CD4-positive, alpha-beta T cell treated with Interleukin-2 at 100 ng/mL for 4 hours (primary cell): ENCODE measurements around the gene CRTAP.
A peak's percentile ranks its signal among the peaks of the same experiment; 100 is the strongest.
"Not testable (repeated sequence)": the region's sequence is repeated elsewhere in the genome, so short reads cannot be mapped to it uniquely, and the experiment has no call there.

ENCODE experiments used
- DNase-seq: peaks from one replicate; pipeline ENCODE4 v3.0.0-alpha.2; 2020; ENCODE audit warnings: low spot score

CRTAP gene

DNA sequence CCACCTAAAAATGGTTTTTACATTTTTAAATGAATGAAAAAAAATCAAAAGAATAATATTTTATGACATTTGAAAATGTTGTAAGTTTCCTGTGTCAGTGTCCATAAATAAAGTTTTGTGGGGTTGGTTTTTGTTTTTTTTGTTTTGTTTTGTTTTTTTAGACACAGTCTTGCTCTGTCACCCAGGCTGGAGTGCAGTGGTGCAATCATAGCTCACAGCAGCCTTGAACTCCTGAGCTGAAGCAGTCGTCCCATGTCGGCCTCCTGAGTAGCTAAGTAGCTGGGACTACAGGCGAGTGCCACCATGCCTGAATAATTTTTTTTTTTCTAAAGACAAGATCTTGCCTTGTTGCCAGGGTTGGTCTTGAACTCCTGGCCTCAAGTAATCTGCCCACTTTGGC lies 14.1 kb upstream of the CRTAP start:
- no peak for DNase-seq

DNA sequence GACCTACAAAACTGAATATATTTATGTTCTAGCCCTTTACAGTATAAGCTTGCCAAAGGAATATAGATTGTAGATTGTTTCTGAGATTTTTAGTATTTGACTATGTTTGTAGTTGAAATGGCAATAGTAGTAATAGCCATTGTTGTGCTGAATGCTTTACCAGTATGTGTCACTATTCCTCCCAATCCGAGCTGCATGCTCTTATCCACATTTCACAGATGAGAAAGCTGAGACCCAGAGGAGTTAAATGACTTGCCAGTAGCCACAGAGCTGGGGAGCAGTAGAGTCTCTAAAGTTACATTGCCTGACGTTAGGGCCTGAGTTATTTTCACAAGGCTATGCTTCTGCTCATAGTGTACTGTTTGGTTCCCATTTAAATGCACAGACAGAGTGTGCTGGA lies 13.6 kb upstream of the CRTAP start:
- DNase-seq = no peak

DNA sequence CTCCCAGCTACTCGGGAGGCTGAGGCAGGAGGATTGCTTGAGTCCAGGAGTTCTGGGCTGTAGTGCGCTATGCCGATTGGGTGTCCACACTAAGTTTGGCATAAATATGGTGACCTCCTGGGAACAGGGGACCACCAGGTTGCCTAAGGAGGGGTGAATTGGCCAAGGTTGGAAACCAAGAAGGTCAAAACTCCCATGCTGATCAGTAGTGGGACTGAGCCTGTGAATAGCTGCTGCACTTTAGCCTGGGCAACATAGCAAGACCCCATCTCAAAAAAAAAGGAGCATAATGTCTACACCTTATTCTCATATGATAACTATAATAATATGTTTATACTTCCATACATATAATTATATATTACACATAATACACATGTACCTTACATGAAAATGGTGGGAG lies 10.8 kb upstream of the CRTAP start:
- no peak for DNase-seq

DNA sequence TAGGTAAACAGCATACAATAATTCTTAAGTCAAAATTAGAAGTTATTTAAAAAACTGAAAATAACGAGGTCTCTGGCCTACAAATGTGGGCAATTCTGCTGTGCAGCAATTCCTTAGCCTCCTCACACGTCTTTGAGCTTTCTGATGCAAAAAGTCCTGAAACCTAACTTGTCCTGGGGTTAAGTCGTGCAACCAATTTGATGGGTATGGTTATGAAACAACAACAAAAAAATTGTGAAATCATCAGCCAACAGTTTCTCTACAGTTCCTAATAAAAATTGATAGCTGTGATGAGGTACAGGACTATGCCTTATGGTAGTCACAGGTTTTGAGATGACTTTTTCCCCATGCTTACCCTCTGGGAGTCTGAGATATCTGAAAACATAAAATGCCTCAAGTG lies 10.3 kb upstream of the CRTAP start:
- no peak for DNase-seq

DNA sequence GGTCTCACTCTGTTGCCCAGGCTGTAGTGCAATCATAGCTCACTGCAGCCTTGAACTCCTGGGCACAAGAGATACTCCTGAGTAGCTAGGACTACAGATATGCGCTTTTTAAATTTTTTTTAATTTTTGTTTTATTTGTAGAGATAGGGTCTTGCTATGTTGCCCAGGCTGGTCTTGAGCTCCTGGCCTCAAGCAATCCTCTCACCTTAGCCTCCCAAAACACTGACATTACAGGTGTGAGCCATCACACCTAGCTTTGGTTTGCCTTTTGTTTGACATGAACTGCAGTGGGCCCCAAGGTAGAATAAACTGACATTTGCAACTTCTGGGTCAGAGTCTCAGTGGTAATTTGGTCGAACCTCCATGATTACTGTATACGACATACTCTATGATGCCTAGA lies 9.0 kb upstream of the CRTAP start:
- DNase-seq = no peak

DNA sequence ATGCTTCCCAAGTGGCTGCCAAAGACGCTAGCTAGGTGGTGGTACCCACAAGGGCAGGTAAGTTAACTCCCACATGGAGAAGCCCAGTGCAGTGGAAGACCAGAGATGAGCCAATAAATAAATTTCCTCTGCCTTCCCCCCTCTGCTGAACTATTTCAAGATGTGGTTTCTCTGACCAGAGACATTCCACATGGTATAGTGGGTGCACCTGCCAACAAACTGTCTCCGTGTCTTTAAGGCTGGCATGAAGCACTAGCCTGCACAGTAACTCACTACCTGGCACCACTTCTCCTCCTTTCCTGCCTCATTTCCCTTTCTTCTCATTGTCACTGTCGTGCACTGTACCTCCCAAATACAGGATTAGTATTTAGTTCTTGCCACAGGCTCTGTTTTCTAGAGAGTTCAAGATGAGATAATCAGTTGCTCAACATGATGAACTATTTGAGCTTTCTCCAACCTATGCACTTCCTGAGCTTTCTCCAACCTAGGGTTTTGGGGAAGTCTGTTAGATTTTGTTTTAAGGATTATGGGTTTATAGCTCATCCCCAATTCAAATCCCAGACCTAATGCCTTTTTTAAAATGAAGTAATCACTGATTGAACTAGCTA lies 8.4 kb upstream of the CRTAP start:
- DNase-seq = no peak

DNA sequence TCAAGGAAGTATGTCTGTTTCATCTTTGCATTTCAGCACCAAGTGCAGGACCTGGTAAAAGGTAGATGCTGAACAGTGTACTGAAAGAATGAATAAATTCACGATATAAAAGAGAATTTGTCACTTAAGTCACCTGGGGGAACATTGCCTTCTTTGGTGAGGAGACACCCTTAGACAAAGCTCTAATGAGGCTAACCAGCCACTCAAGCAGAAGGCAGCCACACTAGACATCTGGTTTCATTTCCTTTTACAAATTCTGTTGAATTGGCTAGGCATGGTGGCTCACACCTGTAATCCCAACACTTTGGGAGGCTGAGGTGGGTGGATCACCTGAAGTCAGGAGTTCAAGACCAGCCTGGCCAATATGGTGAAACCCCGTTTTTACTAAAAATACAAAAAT lies 7.0 kb upstream of the CRTAP start:
- DNase-seq = not testable (repeated sequence)

DNA sequence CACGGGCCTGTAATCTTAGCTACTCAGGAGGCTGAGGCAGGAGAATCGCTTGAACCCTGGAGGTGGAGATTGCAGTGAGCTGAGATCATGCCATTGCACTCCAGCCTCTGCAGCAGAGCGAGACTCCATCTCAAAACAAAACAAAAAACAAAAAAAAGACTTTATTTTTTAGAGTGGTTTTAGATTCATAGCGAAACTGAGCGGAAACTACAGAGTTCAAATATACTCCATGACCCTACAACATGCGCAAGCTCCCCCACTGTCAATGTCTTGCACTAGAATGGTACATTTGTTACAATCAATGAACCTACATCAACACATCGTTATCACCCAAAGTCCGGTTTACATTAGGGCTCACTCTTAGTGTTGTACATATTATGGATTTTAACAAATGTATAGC lies 2.2 kb upstream of the CRTAP start:
- DNase-seq = no peak

DNA sequence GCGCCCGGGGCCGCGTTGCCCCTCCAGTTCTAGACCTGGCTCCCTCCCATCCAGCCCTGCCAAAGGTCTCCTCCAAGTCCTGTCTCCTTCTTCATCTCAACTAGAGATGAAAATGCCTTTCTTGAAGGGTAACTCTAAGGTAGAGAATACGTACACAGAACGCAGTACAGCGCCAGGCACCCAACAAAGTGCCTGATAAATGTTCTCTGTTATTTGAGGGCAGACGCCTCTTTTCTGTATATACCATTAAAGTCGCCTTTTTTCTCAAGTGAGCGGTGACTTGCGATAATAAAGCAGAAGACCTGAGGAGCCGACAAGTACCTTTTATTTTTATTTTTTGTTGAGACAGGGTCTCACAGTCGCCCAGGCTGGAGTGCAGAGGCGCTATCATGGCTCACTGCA lies 809 bp downstream of the CRTAP start:
- no peak for DNase-seq

DNA sequence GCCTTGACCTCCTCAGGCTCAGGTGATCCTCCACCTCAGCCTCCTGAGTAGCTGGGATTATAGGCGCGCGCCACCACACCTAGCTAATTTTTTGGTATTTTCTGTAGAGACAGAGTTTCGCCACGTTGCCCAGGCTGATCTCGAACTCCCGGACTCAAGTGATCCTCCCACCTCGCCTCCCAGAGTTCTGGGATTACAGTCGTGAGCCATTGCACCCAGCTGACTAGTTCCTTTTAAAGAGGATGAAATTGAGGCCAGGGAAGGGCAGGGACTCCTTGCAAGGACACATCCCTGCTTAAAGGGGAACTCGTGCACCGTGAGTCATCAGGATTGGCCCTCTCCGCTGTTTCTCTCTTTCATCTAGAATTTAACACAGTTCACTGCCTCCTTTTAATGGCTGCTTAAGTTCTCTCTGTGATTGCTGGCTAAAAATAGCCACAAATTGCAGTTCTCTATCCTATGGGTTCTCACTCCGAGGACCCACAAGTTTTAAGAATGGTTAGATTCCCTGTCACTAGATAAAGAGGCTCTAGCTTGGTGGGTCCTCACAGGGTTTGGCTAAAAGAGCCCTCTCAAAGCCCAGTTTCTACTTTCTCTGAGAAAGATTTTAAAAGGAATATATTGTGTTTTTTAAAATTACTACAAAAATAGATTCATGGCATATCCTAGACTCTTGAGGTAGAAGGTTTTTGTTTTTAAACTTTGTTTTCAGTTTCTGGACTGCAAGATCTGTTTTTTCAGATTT lies 1.4 kb downstream of the CRTAP start:
- no peak for DNase-seq

DNA sequence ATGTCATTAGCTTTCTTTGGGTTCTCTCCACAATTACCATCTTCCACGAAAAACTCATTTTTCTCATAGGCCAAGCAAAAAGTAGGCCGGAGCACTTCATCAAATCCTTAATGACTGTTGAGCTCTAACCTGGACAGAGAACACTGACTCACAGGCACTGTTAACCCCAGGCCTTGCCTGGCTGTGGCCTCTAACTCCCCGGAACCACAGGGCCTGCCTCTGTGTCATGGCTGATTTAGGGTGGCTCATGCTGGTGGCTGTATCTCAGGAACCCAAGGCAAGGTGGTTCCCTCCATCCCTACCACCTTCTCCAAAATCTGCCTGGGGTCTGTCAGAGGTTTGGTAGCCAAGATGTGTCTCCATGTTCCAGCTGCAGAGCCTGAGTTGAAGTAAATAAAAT lies 3.6 kb downstream of the CRTAP start:
- no peak for DNase-seq

DNA sequence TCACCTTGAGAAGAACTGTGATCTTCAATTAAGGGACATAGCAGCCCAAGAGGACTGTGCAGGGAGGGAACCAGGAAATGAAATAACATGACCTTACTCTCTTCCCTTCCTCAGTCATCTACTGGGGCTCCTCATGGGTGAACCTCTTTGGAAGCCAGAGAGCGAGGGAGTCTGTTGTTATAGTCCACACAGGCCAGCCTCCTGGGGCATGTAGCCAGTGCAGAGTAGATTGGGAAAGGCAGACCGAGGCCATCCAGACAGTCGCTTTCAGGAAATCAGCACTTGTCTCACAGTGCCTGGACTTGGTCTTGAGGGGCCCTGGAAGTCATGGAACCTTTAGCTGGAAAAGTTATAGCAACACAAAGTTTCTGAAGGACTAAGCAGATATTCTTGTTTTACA lies 6.1 kb downstream of the CRTAP start:
- DNase-seq = no peak

DNA sequence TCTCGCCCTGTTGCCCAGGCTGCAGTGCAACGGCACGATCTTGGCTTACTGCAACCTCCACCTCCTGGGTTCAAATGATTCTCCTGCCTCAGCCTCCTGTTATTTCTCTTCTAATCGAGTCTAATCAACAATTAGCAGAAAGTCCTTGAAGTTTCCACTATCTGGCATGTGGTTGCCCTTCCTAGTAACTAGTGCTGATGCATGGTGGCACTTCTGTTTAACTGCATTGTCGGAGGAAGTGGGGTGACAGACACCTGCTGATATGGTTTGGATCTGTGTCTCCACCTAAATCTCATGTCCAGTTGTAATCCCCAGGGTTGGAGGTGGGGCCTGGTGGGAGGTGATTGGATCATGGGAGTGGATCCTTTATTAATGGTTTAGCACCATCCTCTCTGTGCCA lies 9.2 kb downstream of the CRTAP start:
- no peak for DNase-seq

DNA sequence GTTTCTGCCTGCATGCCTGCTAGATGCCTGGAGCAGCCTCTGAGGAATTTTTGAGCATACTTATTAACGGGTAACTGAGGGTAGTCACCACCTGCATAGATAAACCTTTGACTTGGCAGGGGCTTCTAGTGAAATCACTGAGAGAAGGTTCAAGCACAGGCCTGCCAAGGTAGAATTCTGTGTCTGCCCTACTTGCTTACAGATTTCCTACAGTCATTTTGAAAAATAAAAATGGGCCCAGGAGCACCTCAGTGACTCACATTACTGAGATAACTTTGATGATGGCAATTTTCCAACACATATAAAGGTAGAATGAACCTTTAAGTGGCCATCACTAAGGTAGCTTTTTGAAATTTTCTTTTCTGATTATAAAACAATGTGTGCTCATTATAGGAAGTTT lies 10.8 kb downstream of the CRTAP start:
- DNase-seq = no peak

DNA sequence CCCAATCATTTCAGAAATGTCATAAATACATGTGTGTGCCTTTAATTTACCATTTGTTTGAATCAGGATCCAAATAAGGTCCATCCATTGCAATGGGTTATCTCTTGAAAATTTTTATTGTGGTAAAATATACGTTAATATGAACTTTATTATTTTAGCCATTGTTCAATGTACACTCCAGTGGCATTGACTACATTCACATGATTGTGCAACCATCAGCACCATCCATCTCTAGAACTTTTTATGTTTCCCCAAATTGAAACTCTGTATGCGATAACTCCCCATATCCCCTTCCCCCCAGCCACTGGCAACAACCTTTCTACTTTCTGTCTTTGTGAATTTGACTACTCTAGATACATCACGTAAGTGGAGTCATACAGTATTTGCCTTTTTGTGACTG lies 12.0 kb downstream of the CRTAP start:
- no peak for DNase-seq

DNA sequence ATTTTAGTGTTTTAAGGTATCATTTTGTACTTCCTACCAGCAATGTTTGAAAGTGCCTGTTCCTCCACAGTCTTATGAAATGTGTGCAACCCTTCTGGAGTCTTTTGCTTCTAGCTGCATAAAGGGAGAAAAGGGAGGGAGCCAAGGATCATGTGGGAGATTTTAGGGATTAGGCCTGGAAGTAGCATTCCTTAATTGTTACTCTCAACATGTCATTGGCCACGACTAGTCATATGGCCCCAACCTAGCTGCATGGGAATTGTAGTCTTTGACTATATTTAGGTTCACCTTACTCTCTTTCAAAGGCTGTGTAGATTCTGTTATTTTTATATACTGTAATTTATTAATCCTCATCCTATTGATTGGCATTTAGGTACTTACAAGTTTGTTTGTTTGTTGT lies 14.9 kb downstream of the CRTAP start:
- no peak for DNase-seq

DNA sequence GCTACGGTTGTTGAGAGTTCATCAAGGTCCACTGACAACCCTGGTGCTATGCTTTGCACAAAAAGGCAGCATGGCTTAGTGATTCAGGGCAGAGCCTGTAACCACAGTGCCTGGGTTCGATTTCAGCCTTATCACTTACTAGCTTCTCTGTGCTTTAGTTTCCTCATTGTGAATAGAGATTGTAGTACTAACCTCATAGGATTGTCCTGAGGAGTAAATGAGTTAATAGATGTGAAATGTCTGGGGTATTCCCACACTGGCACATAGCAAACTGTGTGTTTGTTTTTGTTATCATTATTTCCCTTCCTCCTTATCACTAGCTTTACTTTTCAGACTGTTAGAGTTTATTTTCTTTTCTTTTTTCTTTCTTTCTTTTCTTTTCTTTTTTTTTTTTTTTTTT lies 16.3 kb downstream of the CRTAP start:
- DNase-seq = no peak

DNA sequence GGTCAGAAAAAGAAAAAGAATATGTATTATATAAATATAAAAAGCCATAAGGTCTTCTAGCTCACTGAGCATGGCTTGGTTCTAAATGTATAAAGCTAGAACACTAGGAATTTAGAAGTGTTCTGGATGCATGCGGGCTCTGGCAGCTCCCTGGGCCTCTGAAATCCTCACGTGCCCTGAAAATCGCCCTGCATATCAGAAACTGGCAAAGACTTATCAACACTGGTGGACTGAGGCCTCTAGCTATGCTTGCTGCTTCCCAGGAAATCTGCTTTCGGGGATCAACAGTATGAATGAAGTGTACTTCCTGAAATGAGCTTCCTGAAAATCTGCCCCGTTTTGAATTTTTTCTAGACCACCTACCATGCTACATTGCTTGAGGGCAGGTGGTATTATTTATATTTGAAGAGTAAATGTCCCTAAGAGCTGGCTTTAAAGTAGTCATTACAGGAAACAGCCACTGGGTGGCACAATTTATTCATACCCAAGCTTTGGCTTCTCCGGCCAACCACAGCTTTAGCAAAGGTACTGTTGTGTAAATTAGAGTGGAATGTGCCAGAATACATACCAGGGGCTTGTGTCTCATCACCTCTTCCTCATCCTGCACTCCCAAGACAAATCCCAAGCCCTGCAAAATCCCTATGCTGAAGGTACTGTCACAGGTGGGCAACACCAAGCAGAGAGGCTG lies 17.7 kb downstream of the CRTAP start:
- peak; percentile 60 for DNase-seq

DNA sequence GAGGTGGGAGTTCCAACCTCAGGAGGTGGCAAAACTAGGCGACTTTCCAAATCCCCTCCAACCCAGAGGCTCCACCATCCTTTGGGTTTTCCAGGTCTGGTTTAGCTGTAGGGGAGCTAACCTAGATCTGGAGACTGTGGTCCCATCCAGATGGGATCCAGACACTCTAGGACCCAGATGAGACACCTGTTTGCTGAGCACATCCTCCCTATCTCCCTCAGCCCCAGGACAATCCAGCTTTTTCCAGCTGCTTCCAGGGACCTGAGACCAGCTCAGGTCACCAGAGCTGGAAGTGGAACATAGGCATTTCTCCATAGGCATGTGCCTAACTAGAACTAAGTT lies 18.2 kb downstream of the CRTAP start:
- DNase-seq = no peak

DNA sequence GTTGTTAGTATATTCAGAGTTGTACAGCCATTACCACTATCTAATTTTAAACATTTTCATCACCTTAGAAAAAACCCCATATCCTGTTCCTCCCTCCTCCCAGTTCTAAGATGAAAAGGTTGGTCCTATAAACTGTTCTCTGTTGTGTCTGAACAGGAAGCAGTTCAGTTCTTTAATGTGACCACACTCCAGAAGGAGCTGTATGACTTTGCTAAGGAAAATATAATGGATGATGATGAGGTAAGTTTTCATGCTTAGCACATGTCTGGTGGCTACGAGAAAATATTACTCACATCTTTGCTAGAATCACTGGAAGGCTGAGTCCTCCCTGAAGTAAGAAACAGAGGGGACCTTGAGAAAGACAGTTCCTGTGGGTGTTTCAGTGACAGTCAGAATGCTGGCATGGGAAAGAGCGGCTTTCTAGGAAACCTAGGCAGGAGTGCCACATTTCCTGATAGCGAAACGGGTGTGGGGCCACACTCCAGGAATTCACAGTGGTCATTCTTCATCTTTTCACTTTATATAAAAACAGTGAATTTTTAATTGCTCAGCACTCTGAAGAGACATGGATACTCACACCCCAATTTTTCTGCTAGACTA lies 20.3 kb downstream of the CRTAP start:
- no peak for DNase-seq

DNA sequence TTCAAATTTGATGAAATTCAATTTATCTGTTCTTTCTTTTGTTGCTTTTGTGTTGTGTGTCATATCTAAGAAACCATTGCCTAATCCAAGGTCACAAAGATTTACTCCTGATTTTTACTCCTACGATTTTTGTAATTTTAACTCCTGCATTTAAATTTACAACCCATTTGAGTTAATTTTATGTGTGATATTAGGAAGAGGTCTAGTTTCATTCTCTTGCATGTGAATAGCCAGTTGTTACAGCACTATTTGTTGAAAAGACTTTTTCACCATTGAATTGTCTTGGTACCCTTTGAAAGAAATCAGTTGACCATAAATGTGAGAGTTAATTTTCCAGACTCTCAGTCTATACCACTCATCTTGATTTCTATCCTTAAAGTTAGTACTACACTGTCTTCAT lies 23.9 kb downstream of the CRTAP start:
- no peak for DNase-seq

DNA sequence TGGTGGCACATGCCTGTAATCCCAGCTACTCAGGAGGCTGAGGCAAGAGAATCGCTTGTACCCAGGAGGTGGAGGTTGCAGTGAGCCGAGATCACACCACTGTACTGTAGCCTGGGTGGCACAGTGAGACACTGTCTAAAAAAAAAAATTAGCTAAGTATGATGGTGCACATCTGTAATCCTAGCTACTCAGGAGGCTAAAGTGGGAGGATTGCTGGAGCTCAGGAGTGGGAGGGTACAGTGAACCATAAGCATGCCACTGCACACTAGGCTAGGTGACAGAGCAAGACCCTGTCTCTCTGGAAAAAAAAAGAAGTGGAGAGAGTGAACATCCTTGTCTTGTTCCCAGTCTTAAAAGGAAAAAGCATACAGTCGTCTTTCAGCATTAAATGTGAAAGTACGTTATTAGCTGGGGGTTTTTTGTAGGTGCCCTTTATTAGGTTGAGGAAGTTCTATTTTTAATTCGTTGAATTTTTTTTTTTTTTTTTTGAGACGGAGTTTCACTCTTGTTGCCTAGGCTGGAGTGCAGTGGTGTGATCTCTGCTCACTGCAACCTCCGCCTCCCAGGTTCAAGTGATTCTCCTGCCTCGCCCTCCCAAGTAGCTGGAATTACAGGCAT lies 25.3 kb downstream of the CRTAP start:
- not testable (repeated sequence) for DNase-seq

DNA sequence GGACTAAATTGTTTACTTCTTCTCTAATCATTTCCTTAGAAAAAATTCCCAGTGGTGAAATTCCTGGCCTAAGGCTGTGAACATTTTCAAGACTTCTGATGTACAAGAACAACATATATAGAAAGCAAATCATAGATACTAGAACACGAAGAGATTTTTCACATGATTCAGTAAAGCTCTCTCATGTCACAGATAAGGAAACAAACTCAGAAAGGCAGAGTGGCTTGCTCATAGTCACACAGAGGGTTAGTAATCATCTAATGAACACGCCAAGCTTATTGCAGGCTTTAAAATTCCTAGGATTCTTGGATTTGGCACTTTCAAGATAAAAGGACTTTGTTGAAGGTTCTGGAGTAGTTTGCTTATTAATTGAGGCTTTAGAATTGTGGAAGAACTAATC lies 26.2 kb downstream of the CRTAP start:
- no peak for DNase-seq
